ENCODE results near the gene GFPT2.

The GFPT2 gene

DNA sequence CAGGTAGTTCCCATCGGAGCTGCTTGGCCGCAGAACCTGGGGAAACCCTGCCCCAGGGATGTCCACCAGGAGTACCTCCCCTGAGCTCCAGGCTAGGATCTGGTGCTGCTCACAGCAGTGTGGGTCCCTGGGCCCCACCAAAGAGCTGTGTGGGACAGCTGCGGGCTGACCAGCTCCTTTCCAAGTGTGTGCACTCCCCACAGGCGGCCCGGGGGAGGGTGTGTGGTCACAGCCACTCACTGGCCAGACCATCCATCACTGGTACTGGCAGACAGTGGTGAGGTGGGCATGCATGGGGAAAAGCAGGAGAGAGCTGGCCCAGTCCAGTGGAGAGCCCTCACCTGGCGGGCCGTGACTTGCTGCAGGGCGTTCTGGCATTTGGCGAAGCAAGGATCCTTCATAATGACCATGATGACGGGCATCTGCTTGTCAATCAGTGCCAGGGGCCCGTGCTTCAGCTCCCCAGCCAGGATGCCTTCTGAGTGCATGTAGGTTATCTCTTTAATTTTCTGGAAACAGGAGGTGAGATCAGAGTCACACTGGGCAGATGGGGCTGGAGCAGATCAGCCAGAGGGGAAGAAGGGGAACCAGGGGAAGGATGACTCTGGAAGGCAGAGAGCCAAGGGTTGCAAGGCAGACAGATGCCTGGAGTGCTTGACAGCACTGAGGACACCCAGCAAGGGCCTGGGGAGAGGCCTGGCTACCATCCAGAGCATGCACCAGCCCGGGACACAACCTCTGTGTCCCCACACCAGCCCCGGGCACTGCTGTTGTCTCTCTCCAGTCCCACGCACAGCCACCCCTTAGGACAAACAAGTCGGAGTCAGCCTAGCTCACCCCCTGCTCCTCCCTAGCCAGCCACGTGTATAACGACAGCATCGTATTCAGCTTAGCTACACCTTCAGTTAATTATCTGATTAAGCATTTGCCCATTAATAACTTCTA, 48.4 kb downstream of the GFPT2 start:
- no peaks in the 10 kb centered on the region for H3K79me2 ChIP-seq (ENCODE audit: insufficient read depth, low read length)
- no peak overlapping the region for H3K4me3 ChIP-seq (ENCODE audit: low read depth in 1 of 2, low read length in 2 of 2)
- no peak overlapping the region for H3K9ac ChIP-seq (ENCODE audit: low read depth, low read length)
- no peaks in the 10 kb centered on the region for H3K4me1 ChIP-seq (ENCODE audit: insufficient read depth, low read length)
- H3K4me2 ChIP-seq (ENCODE audit: insufficient read depth, low read length) = no peak overlapping the region
- ATAC-seq (ENCODE audit: insufficient read depth, low read depth) (no peak), DNase-seq (no peak)
- no peak for TF ChIP-seq EZH2 (IDR thresholded peaks at IDR 0.05; ENCODE audit: borderline replicate concordance, low read depth, low read length, severe bottlenecking)
- TF ChIP-seq, protein P1, sequence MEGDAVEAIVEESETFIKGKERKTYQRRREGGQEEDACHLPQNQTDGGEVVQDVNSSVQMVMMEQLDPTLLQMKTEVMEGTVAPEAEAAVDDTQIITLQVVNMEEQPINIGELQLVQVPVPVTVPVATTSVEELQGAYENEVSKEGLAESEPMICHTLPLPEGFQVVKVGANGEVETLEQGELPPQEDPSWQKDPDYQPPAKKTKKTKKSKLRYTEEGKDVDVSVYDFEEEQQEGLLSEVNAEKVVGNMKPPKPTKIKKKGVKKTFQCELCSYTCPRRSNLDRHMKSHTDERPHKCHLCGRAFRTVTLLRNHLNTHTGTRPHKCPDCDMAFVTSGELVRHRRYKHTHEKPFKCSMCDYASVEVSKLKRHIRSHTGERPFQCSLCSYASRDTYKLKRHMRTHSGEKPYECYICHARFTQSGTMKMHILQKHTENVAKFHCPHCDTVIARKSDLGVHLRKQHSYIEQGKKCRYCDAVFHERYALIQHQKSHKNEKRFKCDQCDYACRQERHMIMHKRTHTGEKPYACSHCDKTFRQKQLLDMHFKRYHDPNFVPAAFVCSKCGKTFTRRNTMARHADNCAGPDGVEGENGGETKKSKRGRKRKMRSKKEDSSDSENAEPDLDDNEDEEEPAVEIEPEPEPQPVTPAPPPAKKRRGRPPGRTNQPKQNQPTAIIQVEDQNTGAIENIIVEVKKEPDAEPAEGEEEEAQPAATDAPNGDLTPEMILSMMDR (IDR thresholded peaks at IDR 0.05; ENCODE audit: borderline replicate concordance, extremely low read depth, low read length, poor library complexity, severe bottlenecking) = no peak
- no peak overlapping the region for H2AFZ ChIP-seq (ENCODE audit: low read depth, low read length)
- H3K27me3 ChIP-seq (ENCODE audit: insufficient read depth, low read length, poor library complexity) = peaks cover 8% of the 10 kb centered on the region
- no peak overlapping the region for H3K27ac ChIP-seq (ENCODE audit: low read length)
- H3K36me3 ChIP-seq (ENCODE audit: insufficient read depth, low read length) = no peaks in the 10 kb centered on the region
- no peaks in the 10 kb centered on the region for H4K20me1 ChIP-seq (ENCODE audit: insufficient read depth, low read length)
- H3K9me3 ChIP-seq (ENCODE audit: insufficient read depth, low read length, severe bottlenecking) = no peaks in the 10 kb centered on the region

DNA sequence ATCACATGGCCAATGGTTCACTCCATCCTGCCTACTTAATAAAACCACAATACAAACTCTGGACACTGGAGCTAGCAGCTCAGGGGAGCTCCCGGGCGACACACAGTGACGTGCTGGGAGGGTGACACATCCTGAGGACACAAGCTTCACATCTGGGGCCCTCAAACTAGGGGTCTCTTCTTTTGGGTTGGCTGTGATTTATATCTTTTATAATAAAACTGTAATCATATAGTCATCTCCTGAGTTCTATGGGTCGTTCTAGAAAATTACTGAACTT, 49.2 kb downstream of the GFPT2 start:
- TF ChIP-seq, protein P1 (IDR thresholded peaks at IDR 0.05; ENCODE audit: borderline replicate concordance, extremely low read depth, low read length, poor library complexity, severe bottlenecking) = no peak
- no peak for TF ChIP-seq EZH2 (IDR thresholded peaks at IDR 0.05; ENCODE audit: borderline replicate concordance, low read depth, low read length, severe bottlenecking)
- Histone ChIP-seq H3K27me3 (ENCODE audit: insufficient read depth, low read length, poor library complexity) (peaks cover 8% of the 10 kb centered on the region), H3K27ac (ENCODE audit: low read length) (no peak overlapping the region), H2AFZ (ENCODE audit: low read depth, low read length) (no peak overlapping the region), H3K9me3 (ENCODE audit: insufficient read depth, low read length, severe bottlenecking) (no peaks in the 10 kb centered on the region), H3K4me1 (ENCODE audit: insufficient read depth, low read length) (no peaks in the 10 kb centered on the region), H3K36me3 (ENCODE audit: insufficient read depth, low read length) (no peaks in the 10 kb centered on the region), H3K4me2 (ENCODE audit: insufficient read depth, low read length) (no peak overlapping the region), H3K9ac (ENCODE audit: low read depth, low read length) (no peak overlapping the region), H4K20me1 (ENCODE audit: insufficient read depth, low read length) (no peaks in the 10 kb centered on the region), H3K4me3 (ENCODE audit: low read depth in 1 of 2, low read length in 2 of 2) (no peak overlapping the region), H3K79me2 (ENCODE audit: insufficient read depth, low read length) (no peaks in the 10 kb centered on the region)
- ATAC-seq (ENCODE audit: insufficient read depth, low read depth) (no peak), DNase-seq (no peak)

GRCh38 chr5:180303226-180304015, 49.7 kb downstream of the GFPT2 start:
- Histone ChIP-seq H3K9ac (ENCODE audit: low read depth, low read length) (no peak overlapping the region), H4K20me1 (ENCODE audit: insufficient read depth, low read length) (no peaks in the 10 kb centered on the region), H3K9me3 (ENCODE audit: insufficient read depth, low read length, severe bottlenecking) (no peaks in the 10 kb centered on the region), H3K4me2 (ENCODE audit: insufficient read depth, low read length) (no peak overlapping the region), H2AFZ (ENCODE audit: low read depth, low read length) (no peak overlapping the region), H3K27ac (ENCODE audit: low read length) (no peak overlapping the region), H3K4me3 (ENCODE audit: low read depth in 1 of 2, low read length in 2 of 2) (no peak overlapping the region), H3K4me1 (ENCODE audit: insufficient read depth, low read length) (no peaks in the 10 kb centered on the region), H3K36me3 (ENCODE audit: insufficient read depth, low read length) (no peaks in the 10 kb centered on the region), H3K27me3 (ENCODE audit: insufficient read depth, low read length, poor library complexity) (peaks cover 8% of the 10 kb centered on the region), H3K79me2 (ENCODE audit: insufficient read depth, low read length) (no peaks in the 10 kb centered on the region)
- DNase-seq (no peak), ATAC-seq (ENCODE audit: insufficient read depth, low read depth) (no peak)
- no peak for TF ChIP-seq EZH2 (IDR thresholded peaks at IDR 0.05; ENCODE audit: borderline replicate concordance, low read depth, low read length, severe bottlenecking)
- TF ChIP-seq, protein P1 (IDR thresholded peaks at IDR 0.05; ENCODE audit: borderline replicate concordance, extremely low read depth, low read length, poor library complexity, severe bottlenecking) = no peak

Measured in DND-41 (cell line).